Measurements from ENCODE around the gene MED28. TPM values are rescaled to one million over a fixed set of nuclear protein-coding genes. Genes with fewer than 3 reads are reported as not detected.

MED28 gene
- total RNA-seq, 4 donors from 2014 or later, result 6.1 to 14.5 (median 11.5) TPM

DNA sequence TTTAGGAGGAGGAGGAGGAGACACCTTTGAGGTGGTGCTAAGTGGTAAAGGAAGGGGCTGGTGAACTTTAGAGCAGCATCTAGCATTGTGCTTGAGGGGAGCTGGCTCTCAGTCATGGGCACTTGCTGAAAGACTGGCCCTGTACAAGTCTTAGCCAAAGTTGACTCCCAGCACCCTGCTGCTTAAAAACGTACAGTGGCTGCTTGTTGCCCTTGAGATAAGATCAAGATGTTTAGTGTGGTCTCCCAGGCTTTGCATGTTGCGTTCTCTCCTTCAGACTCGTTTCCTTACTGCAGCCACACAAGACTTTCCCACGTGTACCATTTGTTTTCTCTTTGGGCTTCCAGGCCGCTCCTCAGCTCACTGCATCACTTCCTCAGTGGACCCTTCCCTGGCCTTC lies 1.8 kb downstream of the MED28 start:
- no peak for TF ChIP-seq POLR2A (IDR thresholded peaks at IDR 0.05)
- TF ChIP-seq, protein P1, sequence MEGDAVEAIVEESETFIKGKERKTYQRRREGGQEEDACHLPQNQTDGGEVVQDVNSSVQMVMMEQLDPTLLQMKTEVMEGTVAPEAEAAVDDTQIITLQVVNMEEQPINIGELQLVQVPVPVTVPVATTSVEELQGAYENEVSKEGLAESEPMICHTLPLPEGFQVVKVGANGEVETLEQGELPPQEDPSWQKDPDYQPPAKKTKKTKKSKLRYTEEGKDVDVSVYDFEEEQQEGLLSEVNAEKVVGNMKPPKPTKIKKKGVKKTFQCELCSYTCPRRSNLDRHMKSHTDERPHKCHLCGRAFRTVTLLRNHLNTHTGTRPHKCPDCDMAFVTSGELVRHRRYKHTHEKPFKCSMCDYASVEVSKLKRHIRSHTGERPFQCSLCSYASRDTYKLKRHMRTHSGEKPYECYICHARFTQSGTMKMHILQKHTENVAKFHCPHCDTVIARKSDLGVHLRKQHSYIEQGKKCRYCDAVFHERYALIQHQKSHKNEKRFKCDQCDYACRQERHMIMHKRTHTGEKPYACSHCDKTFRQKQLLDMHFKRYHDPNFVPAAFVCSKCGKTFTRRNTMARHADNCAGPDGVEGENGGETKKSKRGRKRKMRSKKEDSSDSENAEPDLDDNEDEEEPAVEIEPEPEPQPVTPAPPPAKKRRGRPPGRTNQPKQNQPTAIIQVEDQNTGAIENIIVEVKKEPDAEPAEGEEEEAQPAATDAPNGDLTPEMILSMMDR (IDR thresholded peaks at IDR 0.05), result no peak
- intact Hi-C loops (cut with DNase I), result no loop called here
- no peak for DNase-seq
- H3K9me3 ChIP-seq, result no peaks in the 10 kb centered on the region
- 59 to 70% methylated on average over 5 of the region's 5 CpGs for WGBS, 2 donors
- H3K27ac ChIP-seq, result no peak overlapping the region
- H3K4me3 ChIP-seq, result peak overlapping the region in 2 of 4 donors; percentile 76 to 92
- peaks cover 17 to 59% (median 35%) of the 10 kb centered on the region in 3 donors for H3K4me1 ChIP-seq
- no peaks in the 10 kb centered on the region for H3K27me3 ChIP-seq
- peaks cover 0 to 50% (median 13%) of the 10 kb centered on the region in 3 donors for H3K36me3 ChIP-seq

DNA sequence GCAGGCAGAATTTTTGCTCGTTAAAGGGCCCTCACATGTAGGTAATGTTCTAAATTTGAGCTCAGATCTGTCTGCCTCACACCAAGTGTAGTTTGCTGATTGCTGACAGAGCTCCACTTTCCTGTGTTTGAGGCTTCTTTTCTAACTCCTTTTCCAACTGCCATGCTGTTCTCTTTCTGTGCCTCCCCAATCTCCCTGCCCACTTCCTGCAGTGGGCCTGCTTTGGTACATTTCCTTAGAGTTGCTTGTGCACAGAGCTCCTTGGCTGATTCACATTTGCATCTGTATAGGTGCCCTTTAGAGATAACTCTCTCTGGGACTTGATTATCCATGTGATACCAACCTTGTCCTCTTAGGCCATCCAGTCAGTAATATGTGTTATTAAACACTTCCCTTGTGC lies 4.5 kb downstream of the MED28 start:
- peaks cover 14 to 49% (median 32%) of the 10 kb centered on the region in 3 donors for H3K4me1 ChIP-seq
- no peaks in the 10 kb centered on the region for H3K9me3 ChIP-seq
- no peaks in the 10 kb centered on the region for H3K27me3 ChIP-seq
- H3K27ac ChIP-seq, result no peak overlapping the region
- TF ChIP-seq, protein P1 (IDR thresholded peaks at IDR 0.05), result no peak
- TF ChIP-seq POLR2A (IDR thresholded peaks at IDR 0.05), result no peak
- WGBS, 2 donors, result 0 to 63% methylated on average over 1 of the region's 1 CpG
- H3K36me3 ChIP-seq, result peaks cover 15 to 77% (median 30%) of the 10 kb centered on the region in 3 donors
- no peak for DNase-seq
- no peak overlapping the region for H3K4me3 ChIP-seq
- intact Hi-C loops (cut with DNase I), result no loop called here

DNA sequence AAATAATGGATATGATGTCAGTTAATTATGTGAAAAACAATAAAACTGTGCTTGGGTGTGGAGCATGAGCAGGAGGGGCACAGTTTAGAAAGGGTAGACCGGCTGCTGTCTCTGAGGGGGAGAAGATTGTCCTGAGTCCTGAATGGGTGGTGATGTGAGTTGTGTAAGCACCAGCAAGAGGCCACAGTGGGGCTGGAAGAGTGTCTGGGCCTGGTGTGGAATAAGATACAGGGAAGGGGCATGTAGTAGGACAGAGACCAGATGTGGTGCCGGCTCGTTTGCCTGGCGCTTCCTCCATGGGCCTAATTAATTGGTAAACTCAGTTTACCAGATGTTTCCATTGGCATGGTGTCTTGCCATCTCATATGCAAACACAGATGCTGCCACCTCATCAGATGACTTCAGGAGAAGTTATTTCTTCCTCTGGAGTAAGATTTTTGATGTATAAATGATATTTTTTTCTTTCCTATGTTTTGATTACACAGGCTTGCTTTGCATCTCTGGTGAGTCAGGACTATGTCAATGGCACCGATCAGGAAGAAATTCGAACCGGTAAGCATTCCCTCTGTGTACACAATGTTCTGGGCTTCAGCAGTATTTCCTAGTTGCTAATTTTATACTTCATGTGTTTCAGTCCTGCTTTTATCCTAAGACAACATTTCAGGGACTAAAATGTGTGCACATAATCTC lies 5.1 kb downstream of the MED28 start:
- Histone ChIP-seq H3K36me3 (peaks cover 16 to 83% (median 33%) of the 10 kb centered on the region in 3 donors), H3K27ac (no peak overlapping the region), H3K9me3 (no peaks in the 10 kb centered on the region), H3K4me3 (no peak overlapping the region), H3K27me3 (no peaks in the 10 kb centered on the region), H3K4me1 (peaks cover 14 to 49% (median 32%) of the 10 kb centered on the region in 3 donors)
- DNase-seq, result no peak
- intact Hi-C loops (cut with DNase I), result no loop called here
- TF ChIP-seq, protein P1 (IDR thresholded peaks at IDR 0.05), result no peak
- TF ChIP-seq POLR2A (IDR thresholded peaks at IDR 0.05), result no peak
- 54 to 66% methylated on average over 7 of the region's 7 CpGs for WGBS, 2 donors

GRCh38 chr4:17623451-17624001 lies 9.1 kb downstream of the MED28 start:
- Histone ChIP-seq H3K9me3 (no peaks in the 10 kb centered on the region), H3K4me1 (peaks cover 0 to 14% (median 4%) of the 10 kb centered on the region in 3 donors), H3K27me3 (no peaks in the 10 kb centered on the region), H3K4me3 (no peak overlapping the region), H3K36me3 (peaks cover 20 to 100% (median 63%) of the 10 kb centered on the region in 3 donors), H3K27ac (no peak overlapping the region)
- no peak for DNase-seq
- no peak for TF ChIP-seq POLR2A (IDR thresholded peaks at IDR 0.05)
- TF ChIP-seq, protein P1 (IDR thresholded peaks at IDR 0.05), result no peak
- WGBS, 2 donors, result 59 to 74% methylated on average over 7 of the region's 7 CpGs
- intact Hi-C loops (cut with DNase I), result no loop called here

DNA sequence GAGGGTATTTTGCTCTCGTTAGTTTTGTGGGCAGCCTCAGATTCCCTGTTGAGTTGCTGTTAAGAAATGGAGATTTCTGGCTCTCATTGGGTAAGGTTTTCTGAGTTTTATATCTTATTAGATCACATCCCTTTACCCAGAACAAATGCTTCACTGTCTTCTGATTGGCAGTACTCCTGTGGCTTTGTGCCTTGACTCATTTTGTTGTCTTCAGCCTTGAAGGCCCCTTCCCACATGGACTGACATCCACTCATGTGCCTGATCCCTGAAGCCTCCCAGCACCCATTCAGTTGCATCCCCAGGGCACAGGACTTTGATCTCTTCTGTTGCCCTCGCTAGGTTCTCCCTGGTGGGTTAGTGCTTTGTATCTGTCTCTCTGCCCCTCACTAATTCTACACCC lies 10.4 kb downstream of the MED28 start:
- H3K27me3 ChIP-seq, result no peaks in the 10 kb centered on the region
- no peak for DNase-seq
- no peak overlapping the region for H3K27ac ChIP-seq
- H3K9me3 ChIP-seq, result no peaks in the 10 kb centered on the region
- peaks cover 20 to 100% (median 63%) of the 10 kb centered on the region in 3 donors for H3K36me3 ChIP-seq
- peaks cover 0 to 1% (median 0%) of the 10 kb centered on the region in 3 donors for H3K4me1 ChIP-seq
- intact Hi-C loops (cut with DNase I), result no loop called here
- WGBS, 2 donors, result 81 to 89% methylated on average over 2 of the region's 2 CpGs
- TF ChIP-seq, protein P1 (IDR thresholded peaks at IDR 0.05), result no peak
- no peak for TF ChIP-seq POLR2A (IDR thresholded peaks at IDR 0.05)
- no peak overlapping the region for H3K4me3 ChIP-seq

Data from esophagus squamous epithelium (tissue), 5 donors.